ENCODE measurements around the gene MYH10.

Gene MYH10

GRCh38 chr17:8490256-8491023, 140.1 kb downstream of the MYH10 start:
- DNase-seq, result no peak

GRCh38 chr17:8489841-8490240, 140.7 kb downstream of the MYH10 start:
- DNase-seq, result no peak

- no peak for DNase-seq
These were observed 141.6 kb downstream of the MYH10 start for GRCh38 chr17:8488901-8489300.

- DNase-seq, result no peak
These were observed 142.0 kb downstream of the MYH10 start for GRCh38 chr17:8488491-8488890.

GRCh38 chr17:8487743-8488142, 142.8 kb downstream of the MYH10 start:
- no peak for DNase-seq

- DNase-seq, result no peak
These were observed 143.3 kb downstream of the MYH10 start for GRCh38 chr17:8487130-8487645.

GRCh38 chr17:8485491-8485890, 145.0 kb downstream of the MYH10 start:
- DNase-seq, result no peak

GRCh38 chr17:8484465-8484864, 146.1 kb downstream of the MYH10 start:
- DNase-seq, result no peak

GRCh38 chr17:8482546-8482945, 148.0 kb downstream of the MYH10 start:
- DNase-seq, result no peak

- DNase-seq, result no peak
These were observed 148.8 kb downstream of the MYH10 start for GRCh38 chr17:8481703-8482102.

GRCh38 chr17:8481089-8481488, 149.4 kb downstream of the MYH10 start:
- no peak for DNase-seq

- no peak for DNase-seq
These were observed 150.2 kb downstream of the MYH10 start for GRCh38 chr17:8480011-8480976.

- no peak for DNase-seq
These were observed 151.0 kb downstream of the MYH10 start for GRCh38 chr17:8479431-8479947.

- no peak for DNase-seq
These were observed 152.6 kb downstream of the MYH10 start for GRCh38 chr17:8477715-8478441.

GRCh38 chr17:8477171-8477570, 153.4 kb downstream of the MYH10 start:
- no peak for DNase-seq

GRCh38 chr17:8476741-8477140, 153.8 kb downstream of the MYH10 start:
- no peak for DNase-seq

GRCh38 chr17:8475781-8476180, 154.7 kb downstream of the MYH10 start:
- no peak for DNase-seq

- no peak for DNase-seq
These were observed 155.3 kb downstream of the MYH10 start for GRCh38 chr17:8475227-8475626.

GRCh38 chr17:8474826-8475225, 155.7 kb downstream of the MYH10 start:
- DNase-seq, result no peak

- DNase-seq, result no peak
These were observed 156.9 kb downstream of the MYH10 start for GRCh38 chr17:8473451-8474192.

- no peak for DNase-seq
These were observed 157.9 kb downstream of the MYH10 start for GRCh38 chr17:8472663-8473062.

GRCh38 chr17:8470447-8471047, 160.0 kb downstream of the MYH10 start:
- no peak for DNase-seq
